ENCODE data around the gene RARG. TPM values are rescaled to one million over a fixed set of nuclear protein-coding genes. Genes with fewer than 3 reads are reported as not detected.

Gene RARG
- polyA plus RNA-seq, 1 donor (not counting 4 experiments of a cell fraction or from before 2014, with no cell fraction given) = 26.4 TPM

GRCh38 chr12:53224897-53225634 lies 6.9 kb downstream of the RARG start:
- FAIRE-seq = no peak
- peaks cover 57% of the 10 kb centered on the region for H3K4me1 ChIP-seq (ENCODE audit: control insufficient read depth, extremely low read depth, insufficient read depth, low read length)
- dilution Hi-C loops (cut with MboI; ENCODE audit: extremely low pct_ligation_motif_present, low sequenced_read_pairs) = no loop called here
- peaks cover 3 to 6% of the 10 kb centered on the region in 2 experiments for H3K36me3 ChIP-seq (ENCODE audit: control insufficient read depth in 2 of 2, extremely low read depth in 1 of 2, insufficient read depth in 2 of 2, low read length in 2 of 2)
- no peak for DNase-seq (ENCODE audit: low read depth, low spot score)
- H3K9me1 ChIP-seq (ENCODE audit: control insufficient read depth, extremely low read depth, insufficient read depth, low read length) = no peaks in the 10 kb centered on the region
- H3K9ac ChIP-seq (ENCODE audit: control insufficient read depth, extremely low read depth, insufficient read depth, low read length) = peak overlapping the region; percentile 16
- H3K9me3 ChIP-seq (ENCODE audit: control insufficient read depth, low read depth, low read length) = no peaks in the 10 kb centered on the region
- H3K4me3 ChIP-seq (ENCODE audit: control insufficient read depth in 2 of 3, extremely low read depth in 1 of 3, insufficient read depth in 2 of 3, low read depth in 1 of 3, low read length in 3 of 3) = peak overlapping the region in 1 of 3 experiments; percentile 32
- TF ChIP-seq CTCF (optimal IDR thresholded peaks at IDR 0.05 in 1 of 3, IDR thresholded peaks at IDR 0.05 in 1 of 3, conservative IDR thresholded peaks at IDR 0.05 in 1 of 3; ENCODE audit: extremely low read depth in 1 of 3, insufficient read depth in 2 of 3, low read length in 3 of 3) = peak in 1 of 3 experiments; percentile 18
- TF ChIP-seq EZH2 (IDR thresholded peaks at IDR 0.05; ENCODE audit: low read length) = no peak
- H3K27me3 ChIP-seq (ENCODE audit: control insufficient read depth, extremely low read depth, insufficient read depth, low read length) = no peaks in the 10 kb centered on the region
- peaks cover 4% of the 10 kb centered on the region for H4K20me1 ChIP-seq (ENCODE audit: control insufficient read depth, extremely low read depth, insufficient read depth, low read length)
- H2AFZ ChIP-seq (ENCODE audit: control insufficient read depth, low read length) = no peak overlapping the region
- H3K4me2 ChIP-seq (ENCODE audit: control insufficient read depth, extremely low read depth, insufficient read depth, low read depth, low read length) = peak overlapping the region; percentile 83
- H3K27ac ChIP-seq (ENCODE audit: control insufficient read depth, insufficient read depth, low read length) = peak overlapping the region; percentile 93
- H3K79me2 ChIP-seq (ENCODE audit: control insufficient read depth, insufficient read depth, low read length) = peaks cover 2% of the 10 kb centered on the region

DNA sequence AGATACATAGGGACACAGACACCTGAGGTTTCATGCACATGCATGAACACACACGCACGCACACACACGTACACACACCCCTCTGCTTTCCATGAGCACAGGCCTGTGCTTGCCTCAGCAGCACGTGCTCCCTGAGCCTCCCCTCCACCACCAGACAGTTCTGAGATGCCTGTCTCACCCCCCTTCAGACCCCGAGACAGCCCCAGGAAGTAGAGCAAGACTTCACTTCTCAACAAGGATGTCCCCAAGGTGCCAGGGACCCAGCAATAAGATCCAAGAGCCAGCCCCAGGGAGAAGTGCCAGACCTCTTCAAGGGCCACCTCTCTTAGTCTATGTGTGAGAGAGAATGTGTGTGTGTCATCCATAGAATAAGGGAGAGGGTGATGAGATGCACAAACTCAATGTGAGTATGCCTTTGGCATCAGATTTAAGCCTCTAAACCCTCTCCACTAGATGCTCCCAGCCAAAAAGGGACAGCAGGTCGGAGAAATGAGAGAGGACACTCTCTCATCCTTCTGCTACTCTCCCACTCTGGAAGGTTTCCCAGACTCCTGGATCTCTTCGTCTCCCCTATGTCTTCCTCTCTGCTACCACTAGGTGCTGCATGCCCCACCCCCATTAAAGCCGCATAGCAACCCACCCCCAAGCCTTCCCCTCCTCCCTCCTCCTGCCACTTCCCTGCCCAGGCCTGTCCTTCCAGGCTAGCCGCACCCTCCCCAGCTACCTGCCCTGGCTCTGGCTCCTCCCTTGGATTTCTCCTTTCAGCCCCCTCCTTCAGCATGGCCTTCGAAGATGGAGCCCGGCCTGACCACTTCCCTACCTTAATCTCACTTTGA lies 7.7 kb downstream of the RARG start:
- TF ChIP-seq CTCF (optimal IDR thresholded peaks at IDR 0.05 in 1 of 3, IDR thresholded peaks at IDR 0.05 in 1 of 3, conservative IDR thresholded peaks at IDR 0.05 in 1 of 3; ENCODE audit: extremely low read depth in 1 of 3, insufficient read depth in 2 of 3, low read length in 3 of 3) (peak in 2 of 3 experiments; percentile 27 to 48), EZH2 (IDR thresholded peaks at IDR 0.05; ENCODE audit: low read length) (no peak)
- peaks cover 8% of the 10 kb centered on the region for H3K79me2 ChIP-seq (ENCODE audit: control insufficient read depth, insufficient read depth, low read length)
- peaks cover 4% of the 10 kb centered on the region for H4K20me1 ChIP-seq (ENCODE audit: control insufficient read depth, extremely low read depth, insufficient read depth, low read length)
- dilution Hi-C loops (cut with MboI; ENCODE audit: extremely low pct_ligation_motif_present, low sequenced_read_pairs) = no loop called here
- peaks cover 2 to 6% of the 10 kb centered on the region in 2 experiments for H3K36me3 ChIP-seq (ENCODE audit: control insufficient read depth in 2 of 2, extremely low read depth in 1 of 2, insufficient read depth in 2 of 2, low read length in 2 of 2)
- DNase-seq (ENCODE audit: low read depth, low spot score) = no peak
- peak overlapping the region in 2 of 3 experiments; percentile 32 to 42 for H3K4me3 ChIP-seq (ENCODE audit: control insufficient read depth in 2 of 3, extremely low read depth in 1 of 3, insufficient read depth in 2 of 3, low read depth in 1 of 3, low read length in 3 of 3)
- no peak overlapping the region for H2AFZ ChIP-seq (ENCODE audit: control insufficient read depth, low read length)
- H3K27ac ChIP-seq (ENCODE audit: control insufficient read depth, insufficient read depth, low read length) = peak overlapping the region; percentile 93
- peak; percentile 62 for FAIRE-seq
- H3K27me3 ChIP-seq (ENCODE audit: control insufficient read depth, extremely low read depth, insufficient read depth, low read length) = no peaks in the 10 kb centered on the region
- peaks cover 55% of the 10 kb centered on the region for H3K4me1 ChIP-seq (ENCODE audit: control insufficient read depth, extremely low read depth, insufficient read depth, low read length)
- peak overlapping the region; percentile 83 for H3K4me2 ChIP-seq (ENCODE audit: control insufficient read depth, extremely low read depth, insufficient read depth, low read depth, low read length)
- peak overlapping the region; percentile 76 for H3K9ac ChIP-seq (ENCODE audit: control insufficient read depth, extremely low read depth, insufficient read depth, low read length)
- no peaks in the 10 kb centered on the region for H3K9me1 ChIP-seq (ENCODE audit: control insufficient read depth, extremely low read depth, insufficient read depth, low read length)
- H3K9me3 ChIP-seq (ENCODE audit: control insufficient read depth, low read depth, low read length) = no peaks in the 10 kb centered on the region
